GM18858 (cell line): Measurements from ENCODE around the gene SAP25.

ENCODE experiments used
- ATAC-seq: cut with Tn5 transposase; IDR thresholded peaks from one replicate; pipeline ENCODE4 v1.9.1; 2021; ENCODE audit not compliant: unreplicated experiment

Gene SAP25

GRCh38 chr7:100598425-100598824, 24.7 kb upstream of the SAP25 start:
- ATAC-seq = no peak

GRCh38 chr7:100595188-100595587, 21.5 kb upstream of the SAP25 start:
- no peak for ATAC-seq

GRCh38 chr7:100591596-100591995, 17.9 kb upstream of the SAP25 start:
- ATAC-seq = no peak

GRCh38 chr7:100590077-100590737, 16.5 kb upstream of the SAP25 start:
- ATAC-seq = no peak

GRCh38 chr7:100589341-100589947, 15.7 kb upstream of the SAP25 start:
- no peak for ATAC-seq

- no peak for ATAC-seq
Measured at GRCh38 chr7:100588438-100588837, 14.7 kb upstream of the SAP25 start.

- ATAC-seq = peak; percentile 75
Measured at GRCh38 chr7:100586266-100587025, 12.7 kb upstream of the SAP25 start, which contains the start of gene FBXO24. FBXO24 (plus strand) TSS chr7:100586328; CDS start chr7:100586626, 298 bp downstream.

GRCh38 chr7:100585511-100586265, 12.0 kb upstream of the SAP25 start, which contains the start of gene LRCH4:
LRCH4 (minus strand) TSS chr7:100586129; CDS start chr7:100586100, 29 bp downstream.
- peak; percentile 10 for ATAC-seq

GRCh38 chr7:100584683-100585510, 11.2 kb upstream of the SAP25 start:
- ATAC-seq = no peak

- ATAC-seq = no peak
Measured at GRCh38 chr7:100584054-100584682, 10.5 kb upstream of the SAP25 start.

- ATAC-seq = no peak
Measured at GRCh38 chr7:100583132-100584053, 9.7 kb upstream of the SAP25 start.

GRCh38 chr7:100582650-100583049, 8.9 kb upstream of the SAP25 start:
- no peak for ATAC-seq

- no peak for ATAC-seq
Measured at GRCh38 chr7:100582041-100582579, 8.4 kb upstream of the SAP25 start.

GRCh38 chr7:100580466-100581283, 7.0 kb upstream of the SAP25 start:
- ATAC-seq = no peak

- no peak for ATAC-seq
Measured at GRCh38 chr7:100578246-100579183, 4.8 kb upstream of the SAP25 start.

- no peak for ATAC-seq
Measured at GRCh38 chr7:100577507-100577906, 3.8 kb upstream of the SAP25 start.

- no peak for ATAC-seq
Measured at GRCh38 chr7:100577103-100577502, 3.4 kb upstream of the SAP25 start.
